BLaER1 treated with 17β-estradiol and CSF1 and Interleukin-3, amounts not matched to agents 10 nM and 100 nM (cell line): Measurements from ENCODE around the gene ACAD11.

Experiments used
- H3K27ac ChIP-seq, 11 experiments: shearing (Covaris generic); formaldehyde crosslinking; 2 replicates each; pipeline ENCODE4 v1.8.1; 2022
- H3K27me3 ChIP-seq, 11 experiments: shearing (Covaris generic); formaldehyde crosslinking; 2 replicates each; pipeline ENCODE4 v1.8.1; 2022
- H3K36me3 ChIP-seq, 11 experiments: shearing (Covaris generic); formaldehyde crosslinking; 2 replicates each; pipeline ENCODE4 v1.8.1; 2022
- H3K4me1 ChIP-seq, 10 experiments: shearing (Covaris generic); formaldehyde crosslinking; 2 replicates each; pipeline ENCODE4 v1.8.1; 2022
- H3K4me2 ChIP-seq, 11 experiments: shearing (Covaris generic); formaldehyde crosslinking; 2 replicates each; pipeline ENCODE4 v1.8.1; 2022
- H3K4me3 ChIP-seq, 10 experiments: shearing (Covaris generic); formaldehyde crosslinking; 2 replicates each; pipeline ENCODE4 v1.8.1; 2022
- H3K9ac ChIP-seq, 11 experiments: shearing (Covaris generic); formaldehyde crosslinking; 2 replicates each; pipeline ENCODE4 v1.8.1; 2022
- H3K9me3 ChIP-seq, 11 experiments: shearing (Covaris generic); formaldehyde crosslinking; replicated peaks in 1 of 11; 2 replicates each; pipeline ENCODE4 v1.8.1; 2022
- H4K20me1 ChIP-seq, 11 experiments: shearing (Covaris generic); formaldehyde crosslinking; 2 replicates each; pipeline ENCODE4 v1.8.1; 2022
- Cebpa-rat ChIP-seq, 11 experiments: shearing (Covaris generic); IDR thresholded peaks; 2 replicates each; pipeline ENCODE4 v1.8.1; 2022

Gene ACAD11

DNA sequence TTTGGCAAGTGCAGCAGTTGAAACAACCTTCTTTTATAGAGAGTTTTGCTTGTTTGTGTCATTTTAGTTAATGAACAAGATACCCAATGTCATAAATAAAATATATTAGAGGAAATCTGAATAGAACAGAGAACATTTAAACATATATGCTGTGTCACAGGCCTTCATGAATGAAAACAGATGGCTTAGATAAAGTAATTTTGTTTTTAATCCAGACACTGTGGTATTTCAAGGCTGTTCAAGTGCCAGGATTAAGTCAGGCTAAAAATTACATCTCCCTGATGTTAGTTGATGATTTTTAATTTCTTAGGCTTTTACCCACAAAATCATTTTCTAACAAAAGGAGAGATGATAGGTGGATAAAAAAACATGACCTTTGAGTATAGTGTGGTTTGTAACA is 67.4 kb downstream of the ACAD11 start:
- Histone ChIP-seq H3K4me2 (no peak overlapping the region), H3K36me3 (peaks cover 5 to 27% (median 12%) of the 10 kb centered on the region in 11 experiments; a peak in 10 of 22 replicates), H3K9ac (no peak overlapping the region), H4K20me1 (no peaks in the 10 kb centered on the region), H3K4me1 (peaks cover 0 to 39% (median 6%) of the 10 kb centered on the region in 10 experiments; a peak in 11 of 20 replicates), H3K27ac (no peak overlapping the region), H3K9me3 (peaks cover 0 to 9% (median 6%) of the 10 kb centered on the region in 11 experiments; a peak in 14 of 22 replicates), H3K27me3 (no peaks in the 10 kb centered on the region), H3K4me3 (no peak overlapping the region)
- no peak for TF ChIP-seq Cebpa-rat (IDR thresholded peaks at IDR 0.05)

DNA sequence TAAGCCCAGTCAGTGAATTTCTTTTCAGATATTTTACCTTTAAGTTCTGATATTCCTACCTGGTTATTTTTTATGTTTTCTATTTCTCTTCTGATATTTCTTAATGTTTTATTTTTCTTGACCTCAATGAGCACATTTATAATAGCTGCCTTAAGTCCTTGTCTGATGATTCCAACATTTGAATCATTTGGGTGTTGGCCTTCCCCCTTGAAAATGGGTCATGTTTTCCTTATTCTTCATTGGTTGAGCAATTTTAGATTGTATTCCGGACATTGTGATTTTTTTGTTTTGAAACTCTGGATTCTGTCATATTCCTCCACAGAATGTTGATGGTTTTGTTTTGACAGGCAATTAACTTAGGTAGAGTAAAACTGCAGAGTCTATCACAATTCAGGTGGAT is 72.2 kb downstream of the ACAD11 start:
- no peak for TF ChIP-seq Cebpa-rat (IDR thresholded peaks at IDR 0.05)

DNA sequence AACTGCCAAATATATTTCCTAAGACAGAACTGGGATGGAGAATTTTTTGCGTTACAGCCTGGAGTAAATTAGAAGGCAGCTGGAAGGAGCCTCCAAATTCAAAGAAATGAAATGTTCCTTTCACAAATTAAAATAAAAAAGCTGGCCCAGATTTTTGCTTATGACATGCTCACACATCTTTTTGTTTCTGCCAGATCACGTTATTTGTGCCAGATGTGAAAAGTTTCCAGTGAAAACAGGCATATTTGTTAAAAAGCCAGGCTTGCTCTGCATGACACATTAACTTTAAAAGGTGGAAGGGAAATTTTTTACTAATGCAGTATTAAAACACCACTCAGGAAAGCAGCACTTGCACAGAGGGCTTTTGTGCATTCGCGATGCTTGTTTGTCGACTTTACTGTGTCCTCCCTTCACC is 85.8 kb downstream of the ACAD11 start:
- peaks cover 0 to 15% (median 0%) of the 10 kb centered on the region in 10 experiments; a peak in 6 of 20 replicates for H3K4me1 ChIP-seq
- peaks cover 24 to 60% (median 37%) of the 10 kb centered on the region in 11 experiments; a peak in 18 of 22 replicates for H3K36me3 ChIP-seq
- TF ChIP-seq Cebpa-rat (IDR thresholded peaks at IDR 0.05), result no peak
- H3K4me2 ChIP-seq, result no peak overlapping the region
- H3K27me3 ChIP-seq, result no peaks in the 10 kb centered on the region
- no peak overlapping the region for H3K9ac ChIP-seq
- peaks cover 0 to 16% (median 8%) of the 10 kb centered on the region in 11 experiments; a peak in 15 of 22 replicates for H3K9me3 ChIP-seq
- no peak overlapping the region for H3K4me3 ChIP-seq
- no peak overlapping the region for H3K27ac ChIP-seq
- no peaks in the 10 kb centered on the region for H4K20me1 ChIP-seq

More for the DNA sequence above, 72.2 kb downstream of the ACAD11 start:
- H4K20me1 ChIP-seq, result no peaks in the 10 kb centered on the region
- H3K27me3 ChIP-seq, result no peaks in the 10 kb centered on the region
- H3K4me2 ChIP-seq, result no peak overlapping the region
- H3K36me3 ChIP-seq, result peaks cover 0 to 27% (median 9%) of the 10 kb centered on the region in 11 experiments; a peak in 8 of 22 replicates
- no peak overlapping the region for H3K27ac ChIP-seq
- peaks cover 0 to 11% (median 6%) of the 10 kb centered on the region in 11 experiments; a peak in 13 of 22 replicates for H3K9me3 ChIP-seq
- H3K9ac ChIP-seq, result no peak overlapping the region
- no peaks in the 10 kb centered on the region for H3K4me1 ChIP-seq
- H3K4me3 ChIP-seq, result no peak overlapping the region

DNA sequence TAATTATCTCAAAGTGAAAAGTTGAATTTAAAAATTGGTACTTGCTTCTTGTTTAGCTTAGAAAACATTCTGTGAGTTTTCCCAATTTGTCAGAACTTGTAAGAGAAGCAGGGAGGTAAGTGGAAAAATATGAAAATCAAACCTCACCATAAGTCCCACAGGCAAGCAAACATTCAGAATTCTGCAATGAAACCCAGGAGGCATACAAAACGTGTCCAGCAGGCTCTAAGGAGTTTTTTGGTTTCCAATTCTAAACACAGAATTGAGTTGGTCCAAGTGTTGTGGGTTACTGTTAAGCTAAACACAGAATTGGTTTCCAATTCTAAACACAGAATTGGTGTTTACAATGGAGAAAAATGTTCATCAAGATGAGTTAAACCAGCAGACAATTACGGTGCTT is 89.6 kb downstream of the ACAD11 start:
- TF ChIP-seq Cebpa-rat (IDR thresholded peaks at IDR 0.05), result no peak
- Histone ChIP-seq H3K4me3 (no peak overlapping the region), H3K4me2 (peak overlapping the region in 3 of 11 experiments; percentile 29 to 59 (median 52); a peak in 4 of 22 replicates), H3K27me3 (no peaks in the 10 kb centered on the region), H3K9ac (peak overlapping the region in 1 of 11 experiments; percentile 29; a peak in 1 of 22 replicates), H3K4me1 (peaks cover 0 to 52% (median 0%) of the 10 kb centered on the region in 10 experiments; a peak in 6 of 20 replicates), H3K27ac (peak overlapping the region in 3 of 11 experiments; percentile 51 to 75 (median 73); a peak in 6 of 22 replicates), H4K20me1 (no peaks in the 10 kb centered on the region), H3K9me3 (peaks cover 0 to 16% (median 8%) of the 10 kb centered on the region in 11 experiments; a peak in 15 of 22 replicates), H3K36me3 (peaks cover under 1 to 23% (median 13%) of the 10 kb centered on the region in 11 experiments; a peak in 16 of 22 replicates)

DNA sequence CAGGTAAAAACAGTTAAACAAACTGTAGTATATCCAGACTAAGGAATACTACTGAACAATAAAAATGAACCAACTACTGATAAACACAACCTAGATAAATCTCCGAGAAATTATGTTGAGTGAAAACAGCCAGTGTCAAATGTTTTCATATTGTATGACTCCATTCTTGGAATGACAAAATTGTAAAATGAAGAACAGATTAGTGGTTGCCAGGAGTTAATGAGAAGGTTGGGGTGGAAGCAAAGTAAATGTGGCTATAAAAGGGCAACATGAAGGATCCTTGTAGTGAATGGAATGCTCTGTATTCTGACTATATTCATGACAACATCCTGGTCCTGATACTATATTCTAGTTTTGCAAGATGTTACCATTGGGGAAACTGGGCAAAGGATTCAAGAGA is 90.0 kb downstream of the ACAD11 start:
- Histone ChIP-seq H3K27ac (peak overlapping the region in 4 of 11 experiments; percentile 6 to 75 (median 62); a peak in 7 of 22 replicates), H4K20me1 (no peaks in the 10 kb centered on the region), H3K4me3 (no peak overlapping the region), H3K9ac (peak overlapping the region in 1 of 11 experiments; percentile 29; a peak in 1 of 22 replicates), H3K9me3 (peaks cover 0 to 16% (median 8%) of the 10 kb centered on the region in 11 experiments; a peak in 15 of 22 replicates), H3K4me1 (peaks cover 0 to 56% (median 0%) of the 10 kb centered on the region in 10 experiments; a peak in 6 of 20 replicates), H3K4me2 (peak overlapping the region in 3 of 11 experiments; percentile 29 to 59 (median 52); a peak in 4 of 22 replicates), H3K36me3 (peaks cover 0 to 19% (median 9%) of the 10 kb centered on the region in 11 experiments; a peak in 13 of 22 replicates), H3K27me3 (no peaks in the 10 kb centered on the region)
- TF ChIP-seq Cebpa-rat (IDR thresholded peaks at IDR 0.05), result no peak

DNA sequence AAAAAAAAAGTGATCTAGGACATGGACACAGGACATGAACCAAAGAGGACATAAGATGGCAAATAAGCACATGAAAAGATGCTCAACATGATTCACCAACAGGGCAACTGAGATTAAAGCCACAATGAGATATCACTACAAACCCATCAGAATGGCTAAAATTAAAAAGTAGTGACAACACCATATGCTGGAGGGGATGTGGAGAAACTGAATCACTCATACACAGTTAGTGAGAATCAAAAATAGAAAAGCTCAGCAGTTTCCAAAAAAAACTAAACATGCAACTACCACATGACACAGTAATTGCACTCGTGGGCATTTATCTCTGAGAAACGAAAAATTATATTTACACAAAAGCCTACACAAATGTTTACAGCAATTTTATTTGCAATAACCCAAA is 90.5 kb downstream of the ACAD11 start:
- H3K4me3 ChIP-seq, result no peak overlapping the region
- TF ChIP-seq Cebpa-rat (IDR thresholded peaks at IDR 0.05), result no peak
- peak overlapping the region in 3 of 11 experiments; percentile 29 to 59 (median 52); a peak in 4 of 22 replicates for H3K4me2 ChIP-seq
- peak overlapping the region in 4 of 11 experiments; percentile 14 to 75 (median 62); a peak in 7 of 22 replicates for H3K27ac ChIP-seq
- H3K27me3 ChIP-seq, result no peaks in the 10 kb centered on the region
- no peaks in the 10 kb centered on the region for H4K20me1 ChIP-seq
- H3K36me3 ChIP-seq, result peaks cover 0 to 17% (median 9%) of the 10 kb centered on the region in 11 experiments; a peak in 12 of 22 replicates
- H3K4me1 ChIP-seq, result peaks cover 0 to 61% (median 0%) of the 10 kb centered on the region in 10 experiments; a peak in 6 of 20 replicates
- peak overlapping the region in 1 of 11 experiments; percentile 29; a peak in 1 of 22 replicates for H3K9ac ChIP-seq
- peaks cover 0 to 16% (median 8%) of the 10 kb centered on the region in 11 experiments; a peak in 15 of 22 replicates for H3K9me3 ChIP-seq

DNA sequence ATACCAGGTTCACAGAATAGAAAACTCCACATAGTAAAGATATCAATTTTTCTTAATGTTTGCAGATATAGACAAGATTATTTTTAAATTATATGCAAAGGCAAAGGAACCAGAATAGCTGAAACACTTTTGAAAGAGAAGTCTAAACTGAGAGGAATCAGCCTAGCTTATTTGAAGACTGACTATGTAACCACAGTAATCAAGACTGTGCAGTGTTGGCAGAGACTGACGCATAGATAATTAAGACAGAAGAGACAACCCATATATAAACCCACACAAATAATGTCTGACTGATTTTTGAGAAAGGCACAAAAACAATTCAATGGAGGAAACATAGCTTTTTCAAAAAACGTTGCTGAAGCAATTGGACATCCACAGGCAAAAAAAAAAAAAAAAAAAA is 91.2 kb downstream of the ACAD11 start:
- H3K4me3 ChIP-seq, result no peak overlapping the region

DNA sequence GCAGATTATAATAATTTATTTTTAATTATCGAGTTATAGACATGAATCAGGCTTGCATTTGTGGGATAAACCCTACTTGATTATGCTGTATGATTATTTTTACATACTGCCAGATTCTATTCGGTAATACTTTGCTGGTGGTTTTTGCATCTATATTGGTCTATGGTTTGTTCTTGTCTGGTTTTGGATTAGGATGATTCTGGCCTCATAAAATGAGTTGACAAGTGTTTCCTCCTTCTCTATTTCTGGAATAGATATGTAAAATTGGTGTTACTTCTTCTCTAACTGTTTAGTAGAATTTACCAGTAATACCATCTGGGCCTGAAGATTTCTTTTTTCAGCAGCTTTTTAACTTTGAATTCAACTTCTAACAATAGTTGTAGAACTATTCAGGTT is 95.5 kb downstream of the ACAD11 start:
- peaks cover 0 to 17% (median 0%) of the 10 kb centered on the region in 11 experiments; a peak in 4 of 22 replicates for H3K36me3 ChIP-seq
- no peak for TF ChIP-seq Cebpa-rat (IDR thresholded peaks at IDR 0.05)
- 0 out of 22 replicates have a peak overlapping the region, but pooled peaks of 1 of the 11 experiments have one; percentile 0 for H3K9ac ChIP-seq
- no peak overlapping the region for H3K4me3 ChIP-seq
- peak overlapping the region in 3 of 11 experiments; percentile 44 to 60 (median 58); a peak in 4 of 22 replicates for H3K4me2 ChIP-seq
- H3K27ac ChIP-seq, result peak overlapping the region in 3 of 11 experiments; percentile 33 to 54 (median 42); a peak in 4 of 22 replicates
- peaks cover 0 to 6% (median 0%) of the 10 kb centered on the region in 11 experiments; a peak in 3 of 22 replicates for H3K9me3 ChIP-seq
- peaks cover 0 to 85% (median 0%) of the 10 kb centered on the region in 10 experiments; a peak in 6 of 20 replicates for H3K4me1 ChIP-seq
- no peaks in the 10 kb centered on the region for H4K20me1 ChIP-seq
- no peaks in the 10 kb centered on the region for H3K27me3 ChIP-seq

More for the DNA sequence above, 91.2 kb downstream of the ACAD11 start:
- H3K4me1 ChIP-seq, result peaks cover 0 to 68% (median 0%) of the 10 kb centered on the region in 10 experiments; a peak in 6 of 20 replicates
- no peaks in the 10 kb centered on the region for H3K27me3 ChIP-seq
- TF ChIP-seq Cebpa-rat (IDR thresholded peaks at IDR 0.05), result no peak
- H3K27ac ChIP-seq, result peak overlapping the region in 3 of 11 experiments; percentile 51 to 75 (median 73); a peak in 6 of 22 replicates
- H3K36me3 ChIP-seq, result peaks cover 0 to 17% (median 8%) of the 10 kb centered on the region in 11 experiments; a peak in 8 of 22 replicates
- peak overlapping the region in 3 of 11 experiments; percentile 29 to 59 (median 52); a peak in 4 of 22 replicates for H3K4me2 ChIP-seq
- H3K9ac ChIP-seq, result 0 out of 22 replicates have a peak overlapping the region, but pooled peaks of 1 of the 11 experiments have one; percentile 5
- H3K9me3 ChIP-seq, result peaks cover 0 to 16% (median 8%) of the 10 kb centered on the region in 11 experiments; a peak in 15 of 22 replicates
- H4K20me1 ChIP-seq, result no peaks in the 10 kb centered on the region
